Measurements from ENCODE around the gene PSMD6. TPM values are rescaled to one million over a fixed set of nuclear protein-coding genes. Genes with fewer than 3 reads are reported as not detected.

Gene PSMD6
- total RNA-seq, 1 donor: 72.8 TPM

DNA sequence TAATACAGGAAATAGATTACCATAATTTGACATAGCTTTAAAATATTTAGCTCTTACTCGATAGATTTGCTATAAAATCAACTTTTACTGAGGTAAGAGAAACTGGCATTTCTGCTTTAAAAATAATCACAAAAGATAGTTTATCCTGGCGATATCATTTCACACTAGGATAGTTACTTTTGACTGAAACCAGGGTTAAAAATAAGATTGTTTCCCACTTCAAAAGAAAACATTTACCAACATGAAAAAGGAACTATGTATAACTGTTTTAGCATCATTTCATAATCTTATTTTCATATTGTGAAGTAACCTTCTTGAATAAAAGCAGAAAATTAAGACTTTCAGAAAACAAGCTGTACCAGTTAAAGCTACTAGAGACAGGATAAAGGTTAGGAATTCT, 15.3 kb downstream of the PSMD6 start:
- TF ChIP-seq, protein P1, sequence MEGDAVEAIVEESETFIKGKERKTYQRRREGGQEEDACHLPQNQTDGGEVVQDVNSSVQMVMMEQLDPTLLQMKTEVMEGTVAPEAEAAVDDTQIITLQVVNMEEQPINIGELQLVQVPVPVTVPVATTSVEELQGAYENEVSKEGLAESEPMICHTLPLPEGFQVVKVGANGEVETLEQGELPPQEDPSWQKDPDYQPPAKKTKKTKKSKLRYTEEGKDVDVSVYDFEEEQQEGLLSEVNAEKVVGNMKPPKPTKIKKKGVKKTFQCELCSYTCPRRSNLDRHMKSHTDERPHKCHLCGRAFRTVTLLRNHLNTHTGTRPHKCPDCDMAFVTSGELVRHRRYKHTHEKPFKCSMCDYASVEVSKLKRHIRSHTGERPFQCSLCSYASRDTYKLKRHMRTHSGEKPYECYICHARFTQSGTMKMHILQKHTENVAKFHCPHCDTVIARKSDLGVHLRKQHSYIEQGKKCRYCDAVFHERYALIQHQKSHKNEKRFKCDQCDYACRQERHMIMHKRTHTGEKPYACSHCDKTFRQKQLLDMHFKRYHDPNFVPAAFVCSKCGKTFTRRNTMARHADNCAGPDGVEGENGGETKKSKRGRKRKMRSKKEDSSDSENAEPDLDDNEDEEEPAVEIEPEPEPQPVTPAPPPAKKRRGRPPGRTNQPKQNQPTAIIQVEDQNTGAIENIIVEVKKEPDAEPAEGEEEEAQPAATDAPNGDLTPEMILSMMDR (IDR thresholded peaks at IDR 0.05; ENCODE audit: insufficient read depth, low read length): no peak
- H3K4me3 ChIP-seq (ENCODE audit: low read depth, low read length): no peak overlapping the region
- no peak for DNase-seq (ENCODE audit: low read depth)

DNA sequence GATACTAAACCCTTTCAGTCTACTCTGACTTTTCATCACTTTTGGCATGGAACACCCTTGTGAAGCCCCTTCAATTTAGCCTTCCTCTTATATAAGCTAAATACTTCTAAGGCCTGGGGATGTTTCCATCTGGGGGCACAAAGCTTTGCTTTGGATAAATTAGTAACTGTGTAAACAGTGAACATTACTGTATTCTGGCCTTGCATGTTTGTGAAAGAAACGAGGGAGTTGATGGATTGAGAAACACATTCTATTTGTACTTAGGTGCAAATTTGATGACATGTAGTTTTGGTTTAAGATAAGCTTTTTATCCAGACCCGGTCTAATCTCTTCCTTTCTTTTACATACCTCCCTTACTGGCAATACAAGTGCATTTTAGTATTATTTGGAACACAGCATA, 19.7 kb downstream of the PSMD6 start:
- TF ChIP-seq, protein P1 (IDR thresholded peaks at IDR 0.05; ENCODE audit: insufficient read depth, low read length): no peak
- no peak overlapping the region for H3K4me3 ChIP-seq (ENCODE audit: low read depth, low read length)
- DNase-seq (ENCODE audit: low read depth): no peak

DNA sequence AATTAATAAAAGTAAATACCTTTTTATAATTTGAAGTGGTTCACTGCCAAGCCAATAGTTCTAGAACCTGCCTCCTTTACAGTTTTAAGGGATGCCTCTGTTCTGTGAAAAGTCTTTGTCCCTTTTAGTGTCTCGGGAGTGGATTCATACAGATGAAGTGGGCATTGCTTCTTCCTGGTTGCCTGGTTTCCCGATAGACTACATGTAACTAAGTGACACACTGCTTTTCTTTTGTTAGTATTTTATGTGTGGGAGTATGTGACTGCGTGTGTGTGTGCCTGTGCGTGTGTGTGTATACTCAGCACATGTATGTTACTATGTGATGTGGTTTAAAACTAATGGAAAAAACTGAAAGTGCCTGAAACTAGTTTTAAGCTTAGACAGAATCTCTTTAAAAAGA, 21.1 kb downstream of the PSMD6 start:
- no peak for DNase-seq (ENCODE audit: low read depth)
- H3K4me3 ChIP-seq (ENCODE audit: low read depth, low read length): no peak overlapping the region
- TF ChIP-seq, protein P1 (IDR thresholded peaks at IDR 0.05; ENCODE audit: insufficient read depth, low read length): no peak

DNA sequence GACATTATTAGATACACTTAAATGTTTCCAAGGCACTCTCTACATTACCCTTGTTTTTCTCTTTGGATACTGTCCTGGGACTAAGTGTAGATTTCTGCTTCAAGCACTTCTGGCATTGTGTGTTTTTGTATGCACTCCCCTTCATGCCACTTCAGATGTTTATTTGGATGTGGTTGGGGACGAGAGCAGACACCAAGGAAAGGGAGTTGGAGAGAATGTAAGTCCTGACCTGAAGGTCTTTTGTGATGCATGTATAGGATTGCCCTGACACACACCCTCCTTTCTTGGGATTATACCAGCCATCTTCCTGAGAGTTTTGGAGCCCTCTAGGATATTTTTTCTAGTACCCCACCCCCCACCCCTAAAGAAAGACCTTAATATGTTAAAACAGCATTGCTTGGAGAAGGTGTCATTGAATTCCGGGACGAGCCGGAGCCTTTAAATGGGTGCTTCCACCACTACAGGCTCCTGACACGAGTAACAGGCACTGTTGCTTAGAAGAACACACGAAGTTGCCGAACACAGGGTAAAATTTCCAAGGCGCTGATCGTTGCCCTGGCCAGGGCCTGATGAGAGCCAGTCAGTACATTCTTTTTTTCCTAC, 22.7 kb downstream of the PSMD6 start:
- no peak for DNase-seq (ENCODE audit: low read depth)
- TF ChIP-seq, protein P1 (IDR thresholded peaks at IDR 0.05; ENCODE audit: insufficient read depth, low read length): no peak
- no peak overlapping the region for H3K4me3 ChIP-seq (ENCODE audit: low read depth, low read length)

DNA sequence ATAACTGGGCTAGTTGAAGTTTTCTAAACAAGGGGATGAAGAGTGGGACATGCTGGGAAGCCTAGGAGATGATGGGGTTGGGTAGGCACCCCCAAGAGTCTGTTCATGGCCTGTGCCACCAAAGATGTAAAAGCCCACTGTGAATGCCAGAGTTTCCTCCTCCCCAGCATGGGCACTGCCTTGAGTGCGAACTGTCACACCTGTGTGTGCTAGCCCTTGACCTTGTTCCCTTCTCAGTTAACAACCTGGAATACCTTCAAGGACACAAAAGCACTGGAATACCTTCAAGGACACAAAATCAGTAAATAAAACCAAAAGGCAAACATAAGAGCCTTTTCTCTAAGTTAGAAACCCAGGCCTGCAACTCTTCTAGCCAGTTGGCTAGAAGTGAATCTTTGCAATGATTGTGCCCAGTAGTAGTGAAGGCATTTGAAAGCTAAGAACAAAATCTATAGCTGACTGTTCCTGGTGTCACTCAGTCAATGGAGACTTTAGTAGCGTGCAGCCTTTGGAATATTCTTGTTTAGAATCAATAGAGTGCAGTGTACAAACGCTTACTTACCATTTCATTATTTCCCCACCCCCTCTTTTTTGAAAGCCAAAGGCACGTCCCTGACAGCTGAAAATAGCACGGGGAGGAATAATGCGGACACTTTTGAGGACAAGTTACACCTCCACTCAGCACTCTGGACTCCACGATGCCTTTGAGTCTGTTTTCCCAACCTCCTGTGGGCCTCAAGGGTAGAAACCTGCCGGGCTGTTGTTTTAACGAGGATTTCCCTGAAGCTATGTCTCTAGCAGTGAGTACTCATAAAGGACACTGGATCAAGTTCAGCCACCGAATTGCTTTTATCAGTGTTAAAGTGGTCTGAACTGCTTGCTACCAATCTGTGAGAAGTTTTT, 24.2 kb downstream of the PSMD6 start:
- TF ChIP-seq, protein P1 (IDR thresholded peaks at IDR 0.05; ENCODE audit: insufficient read depth, low read length): no peak
- no peak for DNase-seq (ENCODE audit: low read depth)
- no peak overlapping the region for H3K4me3 ChIP-seq (ENCODE audit: low read depth, low read length)

DNA sequence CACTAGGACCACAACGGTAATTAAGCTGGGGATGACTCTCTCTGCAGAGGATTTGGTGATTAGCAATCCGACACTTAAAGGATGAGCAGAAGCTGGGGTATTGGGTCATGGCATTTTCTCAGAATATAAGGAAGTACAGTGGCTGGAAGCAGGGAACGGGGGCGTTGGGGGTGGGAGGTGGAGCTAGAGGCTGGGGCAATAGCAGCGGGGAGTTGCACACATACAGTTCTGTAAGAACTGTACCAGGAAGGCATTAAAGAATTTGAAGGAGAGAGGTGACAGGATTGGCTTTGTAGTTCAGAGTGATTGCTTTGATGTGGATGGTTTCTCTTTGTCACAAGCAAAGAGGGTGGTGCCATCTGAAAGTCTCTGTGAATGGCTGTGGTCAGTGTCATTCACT, 28.2 kb downstream of the PSMD6 start:
- TF ChIP-seq, protein P1 (IDR thresholded peaks at IDR 0.05; ENCODE audit: insufficient read depth, low read length): no peak
- DNase-seq (ENCODE audit: low read depth): no peak

More for the DNA sequence above, 28.2 kb downstream of the PSMD6 start:
- H3K4me3 ChIP-seq (ENCODE audit: low read depth, low read length): no peak overlapping the region

All from fibroblast of the aortic adventitia (primary cell).